PC-9 (cell line): ENCODE measurements around the gene MARCHF6.

Experiments
- CTCF ChIP-seq: fragments of 200-600 bp; sonication (generic); conservative IDR thresholded peaks from 2 replicates; pipeline ENCODE4 v1.6.1; 2017; ENCODE audit warnings: mixed run types, antibody characterized with exemption, mild to moderate bottlenecking, moderate library complexity
- EZH2 ChIP-seq: fragments of 200-600 bp; sonication (generic); IDR thresholded peaks from 2 replicates; pipeline ENCODE4 v1.8.0; 2017; ENCODE audit warnings: antibody characterized with exemption, low read depth

- TF ChIP-seq CTCF (peak; percentile 61), EZH2 (no peak)
Observed at GRCh38 chr5:10364186-10364689, 10.7 kb downstream of the MARCHF6 start.
